HL-60 (cell line): Measurements from ENCODE around the gene PDSS2.

Experiments used
- DNase-seq, 2 experiments: peaks; one replicate each; pipeline ENCODE4 v3.0.0-alpha.2; 2010 to 2020; ENCODE audit warnings: low read depth in 1 of 2, low spot score in 1 of 2
- H3K27ac ChIP-seq: fragments of 250-450 bp; sonication (Bioruptor Pico); replicated peaks from 2 replicates; pipeline ENCODE4 v1.5.1; 2020; ENCODE audit warnings: mild to moderate bottlenecking, moderate library complexity
- H3K27me3 ChIP-seq: fragments of 250-450 bp; sonication (Bioruptor Pico); 2 replicates; pipeline ENCODE4 v1.5.1; 2021; ENCODE audit warnings: mild to moderate bottlenecking, moderate library complexity; ENCODE audit not compliant: insufficient read depth, poor library complexity, severe bottlenecking
- H3K4me3 ChIP-seq: replicated peaks from 2 replicates; pipeline ENCODE4 v1.5.1; 2011; ENCODE audit warnings: mild to moderate bottlenecking, control low read depth, low read length; ENCODE audit not compliant: insufficient read depth
- CTCF ChIP-seq: IDR thresholded peaks from one replicate; pipeline ENCODE4 v1.5.1; 2011; ENCODE audit warnings: low read length, control low read depth, inconsistent platforms; ENCODE audit not compliant: insufficient read depth
- GABPA ChIP-seq: IDR thresholded peaks from 2 replicates; pipeline ENCODE4 v1.6.1; 2012; ENCODE audit warnings: low read depth
- POLR2AphosphoS5 ChIP-seq: IDR thresholded peaks from 2 replicates; pipeline ENCODE4 v1.6.1; 2012; ENCODE audit warnings: low read depth
- SPI1 ChIP-seq: IDR thresholded peaks from 2 replicates; pipeline ENCODE4 v1.6.1; 2012; ENCODE audit warnings: low read depth, mild to moderate bottlenecking, borderline replicate concordance
- TF ChIP-seq, protein P1 (sequence below): IDR thresholded peaks from 2 replicates; pipeline ENCODE4 v1.6.1; 2012; ENCODE audit warnings: low read depth; ENCODE audit not compliant: insufficient replicate concordance

The PDSS2 gene

DNA sequence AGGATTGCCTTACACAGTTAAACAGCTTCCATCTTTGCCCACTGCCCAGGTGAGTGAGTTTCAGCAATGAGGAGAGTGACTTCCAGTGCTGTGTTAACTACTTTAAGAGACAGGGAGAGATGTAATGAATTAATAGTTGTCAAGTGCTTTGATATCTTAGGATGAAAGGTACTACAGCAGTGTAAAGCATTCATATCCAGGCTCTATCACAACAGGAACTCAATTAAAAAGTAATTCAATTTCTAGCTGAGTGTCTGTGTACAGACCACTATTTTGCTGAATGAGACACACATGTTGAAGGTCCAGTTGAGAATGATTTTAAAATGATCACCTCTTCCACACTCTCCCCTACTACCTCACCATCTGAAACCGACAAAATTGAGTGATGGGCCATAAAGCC is 273.3 kb downstream of the PDSS2 start:
- DNase-seq = no peak
- TF ChIP-seq POLR2AphosphoS5 = no peak
- TF ChIP-seq, protein P1, sequence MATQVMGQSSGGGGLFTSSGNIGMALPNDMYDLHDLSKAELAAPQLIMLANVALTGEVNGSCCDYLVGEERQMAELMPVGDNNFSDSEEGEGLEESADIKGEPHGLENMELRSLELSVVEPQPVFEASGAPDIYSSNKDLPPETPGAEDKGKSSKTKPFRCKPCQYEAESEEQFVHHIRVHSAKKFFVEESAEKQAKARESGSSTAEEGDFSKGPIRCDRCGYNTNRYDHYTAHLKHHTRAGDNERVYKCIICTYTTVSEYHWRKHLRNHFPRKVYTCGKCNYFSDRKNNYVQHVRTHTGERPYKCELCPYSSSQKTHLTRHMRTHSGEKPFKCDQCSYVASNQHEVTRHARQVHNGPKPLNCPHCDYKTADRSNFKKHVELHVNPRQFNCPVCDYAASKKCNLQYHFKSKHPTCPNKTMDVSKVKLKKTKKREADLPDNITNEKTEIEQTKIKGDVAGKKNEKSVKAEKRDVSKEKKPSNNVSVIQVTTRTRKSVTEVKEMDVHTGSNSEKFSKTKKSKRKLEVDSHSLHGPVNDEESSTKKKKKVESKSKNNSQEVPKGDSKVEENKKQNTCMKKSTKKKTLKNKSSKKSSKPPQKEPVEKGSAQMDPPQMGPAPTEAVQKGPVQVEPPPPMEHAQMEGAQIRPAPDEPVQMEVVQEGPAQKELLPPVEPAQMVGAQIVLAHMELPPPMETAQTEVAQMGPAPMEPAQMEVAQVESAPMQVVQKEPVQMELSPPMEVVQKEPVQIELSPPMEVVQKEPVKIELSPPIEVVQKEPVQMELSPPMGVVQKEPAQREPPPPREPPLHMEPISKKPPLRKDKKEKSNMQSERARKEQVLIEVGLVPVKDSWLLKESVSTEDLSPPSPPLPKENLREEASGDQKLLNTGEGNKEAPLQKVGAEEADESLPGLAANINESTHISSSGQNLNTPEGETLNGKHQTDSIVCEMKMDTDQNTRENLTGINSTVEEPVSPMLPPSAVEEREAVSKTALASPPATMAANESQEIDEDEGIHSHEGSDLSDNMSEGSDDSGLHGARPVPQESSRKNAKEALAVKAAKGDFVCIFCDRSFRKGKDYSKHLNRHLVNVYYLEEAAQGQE = no peak
- no peak overlapping the region for H3K4me3 ChIP-seq
- H3K27me3 ChIP-seq = no peaks in the 10 kb centered on the region
- no peak overlapping the region for H3K27ac ChIP-seq

DNA sequence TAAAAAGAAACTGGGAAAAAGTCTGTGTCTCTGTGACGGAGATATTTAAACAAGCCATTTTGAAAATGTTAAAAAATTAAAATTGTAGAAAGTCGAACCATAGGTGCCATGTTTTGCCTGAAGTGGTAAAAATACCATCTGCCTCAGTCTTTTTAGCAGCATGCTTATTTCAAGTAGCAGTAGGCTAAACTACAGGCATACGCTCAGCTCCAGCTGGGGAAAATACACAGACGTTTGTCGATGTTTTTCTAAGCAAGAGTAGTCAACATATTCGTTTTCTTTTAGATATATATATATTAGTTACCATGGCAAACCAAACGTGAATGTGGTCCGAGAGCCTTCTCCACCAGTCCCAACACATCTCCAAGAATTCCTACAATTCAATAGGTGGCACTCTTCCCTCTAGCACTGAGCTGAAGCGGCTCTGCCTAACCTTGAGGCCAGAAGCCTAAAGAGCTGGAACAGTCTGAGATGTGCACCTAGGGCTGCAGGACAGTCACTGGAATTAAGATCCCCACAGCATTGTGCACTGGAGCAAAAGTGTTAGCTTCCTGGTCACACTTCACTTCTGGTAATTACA is 273.9 kb downstream of the PDSS2 start:
- Histone ChIP-seq H3K4me3 (no peak overlapping the region), H3K27ac (no peak overlapping the region), H3K27me3 (no peaks in the 10 kb centered on the region)
- TF ChIP-seq CTCF = no peak
- no peak for TF ChIP-seq SPI1
- TF ChIP-seq, protein P1 = no peak
- TF ChIP-seq GABPA = no peak
- no peak for TF ChIP-seq POLR2AphosphoS5
- DNase-seq = no peak

DNA sequence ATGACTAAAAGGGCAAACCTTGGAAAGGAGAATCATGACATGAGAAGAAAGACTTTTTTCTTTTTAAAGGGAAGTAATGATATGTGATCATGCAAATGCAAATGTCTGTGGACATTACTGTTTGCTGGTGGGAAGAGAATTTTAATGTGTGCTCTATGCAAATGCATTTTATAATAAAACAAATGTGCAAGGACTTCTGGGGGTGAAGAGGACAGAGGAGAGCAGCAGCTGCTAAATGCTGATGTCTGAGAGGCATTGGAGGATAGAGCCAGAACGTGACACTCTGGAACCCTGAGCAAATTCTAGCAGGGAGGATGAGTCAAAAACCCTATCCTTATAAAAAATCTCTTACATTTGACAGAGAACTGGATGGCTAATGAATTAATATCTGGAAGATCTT is 274.9 kb downstream of the PDSS2 start:
- no peaks in the 10 kb centered on the region for H3K27me3 ChIP-seq
- TF ChIP-seq GABPA = no peak
- TF ChIP-seq CTCF = no peak
- TF ChIP-seq, protein P1 = no peak
- no peak for TF ChIP-seq SPI1
- no peak for TF ChIP-seq POLR2AphosphoS5
- no peak for DNase-seq
- H3K4me3 ChIP-seq = no peak overlapping the region
- no peak overlapping the region for H3K27ac ChIP-seq

GRCh38 chr6:107180099-107180498 is 279.3 kb downstream of the PDSS2 start:
- Histone ChIP-seq H3K4me3 (no peak overlapping the region), H3K27me3 (no peaks in the 10 kb centered on the region), H3K27ac (no peak overlapping the region)
- DNase-seq = no peak
- TF ChIP-seq, protein P1 = no peak
- no peak for TF ChIP-seq GABPA
- TF ChIP-seq POLR2AphosphoS5 = no peak
- no peak for TF ChIP-seq CTCF
- TF ChIP-seq SPI1 = no peak
